ENCODE data around the gene GFER. TPM values are rescaled to one million over a fixed set of nuclear protein-coding genes. Genes with fewer than 3 reads are reported as not detected.
A peak's percentile ranks its signal among the peaks of the same experiment; 100 is the strongest.

Gene GFER
- total RNA-seq, 1 experiment from 2014 or later: 26.2 TPM

DNA sequence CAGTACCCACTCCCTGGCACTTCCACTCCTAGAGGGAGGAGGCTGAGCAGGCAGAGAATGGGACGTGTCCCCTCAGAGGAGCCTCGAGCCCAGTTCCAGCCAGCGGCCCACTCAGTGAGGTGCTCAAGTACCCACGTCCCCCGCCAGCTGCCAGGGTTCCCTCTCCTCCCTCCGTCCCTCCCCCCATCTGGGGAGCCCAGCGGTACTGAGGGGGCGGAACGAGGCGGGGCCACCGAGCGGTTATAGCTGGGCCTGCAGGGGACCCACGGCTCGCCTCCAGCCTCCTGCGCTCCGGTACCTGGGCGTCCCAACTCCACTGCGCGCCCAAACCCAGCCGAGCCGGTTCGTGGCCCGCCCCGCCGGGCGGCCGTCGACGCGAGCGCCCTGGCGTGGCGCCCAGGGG lies 35.5 kb downstream of the GFER start, which contains the start of gene NPW:
NPW (plus strand) TSS at position 268 of the 403 bp plus-strand sequence.
- Histone ChIP-seq H3K36me3 (ENCODE audit: insufficient read depth, low read length, poor library complexity, severe bottlenecking) (no peaks in the 10 kb centered on the region), H3K4me3 (ENCODE audit: low read depth, low read length, poor library complexity, severe bottlenecking) (peak within 1 kb of the TSS; percentile 56)
- TF ChIP-seq, protein P1, sequence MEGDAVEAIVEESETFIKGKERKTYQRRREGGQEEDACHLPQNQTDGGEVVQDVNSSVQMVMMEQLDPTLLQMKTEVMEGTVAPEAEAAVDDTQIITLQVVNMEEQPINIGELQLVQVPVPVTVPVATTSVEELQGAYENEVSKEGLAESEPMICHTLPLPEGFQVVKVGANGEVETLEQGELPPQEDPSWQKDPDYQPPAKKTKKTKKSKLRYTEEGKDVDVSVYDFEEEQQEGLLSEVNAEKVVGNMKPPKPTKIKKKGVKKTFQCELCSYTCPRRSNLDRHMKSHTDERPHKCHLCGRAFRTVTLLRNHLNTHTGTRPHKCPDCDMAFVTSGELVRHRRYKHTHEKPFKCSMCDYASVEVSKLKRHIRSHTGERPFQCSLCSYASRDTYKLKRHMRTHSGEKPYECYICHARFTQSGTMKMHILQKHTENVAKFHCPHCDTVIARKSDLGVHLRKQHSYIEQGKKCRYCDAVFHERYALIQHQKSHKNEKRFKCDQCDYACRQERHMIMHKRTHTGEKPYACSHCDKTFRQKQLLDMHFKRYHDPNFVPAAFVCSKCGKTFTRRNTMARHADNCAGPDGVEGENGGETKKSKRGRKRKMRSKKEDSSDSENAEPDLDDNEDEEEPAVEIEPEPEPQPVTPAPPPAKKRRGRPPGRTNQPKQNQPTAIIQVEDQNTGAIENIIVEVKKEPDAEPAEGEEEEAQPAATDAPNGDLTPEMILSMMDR (conservative IDR thresholded peaks at IDR 0.05; ENCODE audit: low read depth, low read length): no peak
- no peak for TF ChIP-seq EZH2 (IDR thresholded peaks at IDR 0.05; ENCODE audit: borderline replicate concordance, low read depth, low read length, poor library complexity, severe bottlenecking)

DNA sequence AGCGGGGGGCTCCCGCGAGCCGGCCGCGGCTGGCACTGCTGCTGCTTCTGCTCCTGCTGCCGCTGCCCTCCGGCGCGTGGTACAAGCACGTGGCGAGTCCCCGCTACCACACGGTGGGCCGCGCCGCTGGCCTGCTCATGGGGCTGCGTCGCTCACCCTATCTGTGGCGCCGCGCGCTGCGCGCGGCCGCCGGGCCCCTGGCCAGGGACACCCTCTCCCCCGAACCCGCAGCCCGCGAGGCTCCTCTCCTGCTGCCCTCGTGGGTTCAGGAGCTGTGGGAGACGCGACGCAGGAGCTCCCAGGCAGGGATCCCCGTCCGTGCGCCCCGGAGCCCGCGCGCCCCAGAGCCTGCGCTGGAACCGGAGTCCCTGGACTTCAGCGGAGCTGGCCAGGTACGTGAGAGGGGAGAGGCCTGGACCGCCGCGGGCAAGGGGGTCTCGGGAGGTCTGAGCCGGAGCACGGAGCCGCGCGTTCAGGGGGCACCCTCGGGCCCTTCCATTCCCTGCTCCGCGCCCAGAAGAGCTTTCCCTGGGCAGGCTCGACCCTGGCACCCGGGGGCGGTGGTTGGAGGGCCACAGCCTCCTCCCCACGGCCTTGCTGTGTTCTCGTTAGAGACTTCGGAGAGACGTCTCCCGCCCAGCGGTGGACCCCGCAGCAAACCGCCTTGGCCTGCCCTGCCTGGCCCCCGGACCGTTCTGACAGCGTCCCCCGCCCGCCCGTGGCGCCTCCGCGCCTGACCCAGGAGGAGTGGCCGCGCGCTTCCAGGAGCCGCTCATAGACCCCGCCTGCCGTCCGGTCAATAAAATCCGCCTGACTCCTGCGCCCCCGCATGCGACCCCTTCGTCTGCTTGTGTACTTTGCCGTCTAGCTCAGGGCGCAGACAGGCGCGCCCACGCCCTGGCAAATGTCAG lies 36.2 kb downstream of the GFER start:
- H3K4me3 ChIP-seq (ENCODE audit: low read depth, low read length, poor library complexity, severe bottlenecking): peak overlapping the region; percentile 56
- CTCF ChIA-PET: interaction anchor here (0.6 to 1.0 kb wide), 2 partner anchors 8 kb away, joined by 4 to 6 read pairs; no protein-coding TSS in a partner anchor
- no peaks in the 10 kb centered on the region for H3K27me3 ChIP-seq (replicated peaks; ENCODE audit: insufficient read depth, low read depth, low read length, poor library complexity)
- peak overlapping the region; percentile 52 for H3K27ac ChIP-seq (ENCODE audit: low read depth, low read length, poor library complexity, severe bottlenecking)
- H3K4me1 ChIP-seq (ENCODE audit: insufficient read depth, low read length, poor library complexity, severe bottlenecking): peaks cover 14% of the 10 kb centered on the region
- TF ChIP-seq, protein P1 (conservative IDR thresholded peaks at IDR 0.05; ENCODE audit: low read depth, low read length): no peak
- no peak for TF ChIP-seq EZH2 (IDR thresholded peaks at IDR 0.05; ENCODE audit: borderline replicate concordance, low read depth, low read length, poor library complexity, severe bottlenecking)
- BruUV-seq (replicated peaks): TSS peak; percentile 90
- no peaks in the 10 kb centered on the region for H3K9me3 ChIP-seq (ENCODE audit: low read depth, low read length, poor library complexity, severe bottlenecking)
- intact Hi-C loops (cut with micrococcal nuclease; ENCODE audit: unreplicated experiment): loop anchor here (5.0 kb wide), 1 partner anchor 132 kb away; no protein-coding TSS in a partner anchor
- no peaks in the 10 kb centered on the region for H3K36me3 ChIP-seq (ENCODE audit: insufficient read depth, low read length, poor library complexity, severe bottlenecking)
- DNase-seq (ENCODE audit: low spot score): peak; percentile 62
- POLR2A ChIA-PET (ENCODE audit: low non-redundant PET): interaction anchor here (1.1 kb wide), 1 partner anchor 135 kb away, joined by 10 read pairs; the partner anchor contains the start of gene TRAF7

More for the DNA sequence above, 35.5 kb downstream of the GFER start, which contains the start of gene NPW:
- Histone ChIP-seq H3K9me3 (ENCODE audit: low read depth, low read length, poor library complexity, severe bottlenecking) (no peaks in the 10 kb centered on the region), H3K27me3 (replicated peaks; ENCODE audit: insufficient read depth, low read depth, low read length, poor library complexity) (no peaks in the 10 kb centered on the region), H3K4me1 (ENCODE audit: insufficient read depth, low read length, poor library complexity, severe bottlenecking) (peaks cover 14% of the 10 kb centered on the region), H3K27ac (ENCODE audit: low read depth, low read length, poor library complexity, severe bottlenecking) (peak within 1 kb of the TSS; percentile 52)
- ChIA-PET POLR2A (ENCODE audit: low non-redundant PET) (interaction anchor here (0.6 to 1.1 kb wide), 2 partner anchors 136 to 244 kb away, joined by 7 to 10 read pairs; partner anchors contain the start of gene TRAF7), CTCF (interaction anchor here (1.0 kb wide), 1 partner anchor 8 kb away, joined by 4 read pairs; no protein-coding TSS in a partner anchor)
- intact Hi-C loops (cut with micrococcal nuclease; ENCODE audit: unreplicated experiment): no loop called here
- peak; percentile 70 for DNase-seq (ENCODE audit: low spot score)
- no TSS peak for BruUV-seq (replicated peaks)

DNA sequence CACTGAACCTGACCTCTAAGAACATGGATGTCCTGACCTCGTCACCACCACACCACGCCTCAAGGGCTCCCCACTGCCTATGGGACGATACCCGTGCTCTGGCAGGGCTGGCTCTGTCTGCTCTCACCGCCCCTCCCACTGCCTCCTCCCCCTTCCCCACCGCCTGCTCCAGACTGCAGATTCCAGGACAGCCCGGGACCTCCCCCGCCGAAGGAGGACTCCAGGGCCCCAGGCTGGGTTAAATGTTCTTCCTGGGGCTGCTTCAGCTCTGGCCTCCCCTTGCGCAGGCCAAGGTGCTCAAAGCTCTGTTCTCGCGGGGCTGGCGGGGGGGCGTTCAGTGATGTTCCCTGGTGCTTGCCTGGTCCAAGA lies 38.7 kb downstream of the GFER start:
- Histone ChIP-seq H3K4me3 (ENCODE audit: low read depth, low read length, poor library complexity, severe bottlenecking) (peak overlapping the region; percentile 8), H3K27me3 (replicated peaks; ENCODE audit: insufficient read depth, low read depth, low read length, poor library complexity) (no peaks in the 10 kb centered on the region), H3K36me3 (ENCODE audit: insufficient read depth, low read length, poor library complexity, severe bottlenecking) (no peaks in the 10 kb centered on the region), H3K9me3 (ENCODE audit: low read depth, low read length, poor library complexity, severe bottlenecking) (no peaks in the 10 kb centered on the region), H3K4me1 (ENCODE audit: insufficient read depth, low read length, poor library complexity, severe bottlenecking) (peaks cover 21% of the 10 kb centered on the region), H3K27ac (ENCODE audit: low read depth, low read length, poor library complexity, severe bottlenecking) (peak overlapping the region; percentile 26)
- ChIA-PET CTCF (interaction anchor here (0.6 to 1.3 kb wide), 4 partner anchors 10 to 152 kb away, joined by 3 to 7 read pairs (median 3); no protein-coding TSS in a partner anchor), POLR2A (ENCODE audit: low non-redundant PET) (no interaction called here)
- BruUV-seq (replicated peaks): no TSS peak
- DNase-seq (ENCODE audit: low spot score): peak; percentile 49
- intact Hi-C loops (cut with micrococcal nuclease; ENCODE audit: unreplicated experiment): loop anchor here (1.0 to 5.0 kb wide), 2 partner anchors 118 to 130 kb away; no protein-coding TSS in a partner anchor
- TF ChIP-seq, protein P1 (conservative IDR thresholded peaks at IDR 0.05; ENCODE audit: low read depth, low read length): no peak
- no peak for TF ChIP-seq EZH2 (IDR thresholded peaks at IDR 0.05; ENCODE audit: borderline replicate concordance, low read depth, low read length, poor library complexity, severe bottlenecking)
